OCI-LY7 (cell line): Measurements from ENCODE around the gene UNC45B.
"Not testable (repeated sequence)": the region's sequence is repeated elsewhere in the genome, so short reads cannot be mapped to it uniquely, and the experiment has no call there.

ENCODE experiments used
- CTCF ChIP-seq: fragments of 200-600 bp; sonication (generic); conservative IDR thresholded peaks from 2 replicates; pipeline ENCODE4 v1.5.1; 2014; ENCODE audit warnings: mild to moderate bottlenecking, antibody characterized with exemption, low read length, moderate library complexity, mixed read lengths
- EZH2phosphoT487 ChIP-seq: fragments of 200-600 bp; sonication (generic); IDR thresholded peaks from 2 replicates; pipeline ENCODE4 v1.6.1; 2018; ENCODE audit warnings: low read depth, borderline replicate concordance, mild to moderate bottlenecking, mixed run types, antibody characterized with exemption, low read length, moderate library complexity, mixed read lengths

GRCh38 chr17:35110791-35111190 lies 36.8 kb upstream of the UNC45B start:
- TF ChIP-seq CTCF, EZH2phosphoT487: not testable (repeated sequence)
